Naive thymus-derived CD8-positive, alpha-beta T cell (primary cell): ENCODE data around the gene GGA1. TPM values are rescaled to one million over a fixed set of nuclear protein-coding genes. Genes with fewer than 3 reads are reported as not detected.

ENCODE experiments used
- ATAC-seq, 2 donors: fragments of 150-1000 bp; cut with Tn5 transposase in 1 of 2; sonication (Bioruptor Pico), chemical (Tn5 transposase) in 1 of 2; 1 replicate in 1 of 2; 2 replicates in 1 of 2; pipeline ENCODE4 v1.10.0; 2021; ENCODE audit warnings: mild to moderate bottlenecking in 2 of 2, moderate library complexity in 2 of 2
- POLR2A ChIA-PET: fragments of 350-600 bp; sonication (Branson Sonifier 250); formaldehyde crosslinking; loops from one replicate; lab custom pipeline; 2021; ENCODE audit warnings: antibody characterized with exemption; lab: Charles Lee
- DNase-seq, 10 donors: peaks; one replicate each; pipeline versions ENCODE4 v3.0.0 to v3.0.0-alpha.2; 2020 to 2022
- H3K27ac Mint-ChIP-seq, 10 donors: one replicate each; pipeline ENCODE4 v1.8.0; 2020 to 2022; ENCODE audit warnings: mild to moderate bottlenecking in 10 of 10, mixed read lengths in 10 of 10, moderate library complexity in 4 of 10, inconsistent platforms in 1 of 10
- H3K27me3 Mint-ChIP-seq, 5 donors: one replicate each; pipeline ENCODE4 v1.8.0; 2021 to 2022; ENCODE audit warnings: mixed read lengths in 5 of 5
- H3K36me3 Mint-ChIP-seq, 3 donors: one replicate each; pipeline ENCODE4 v1.8.0; 2020 to 2022; ENCODE audit warnings: mixed read lengths in 3 of 3, mild to moderate bottlenecking in 2 of 3, inconsistent platforms in 1 of 3
- H3K4me1 Mint-ChIP-seq, 4 donors: one replicate each; pipeline ENCODE4 v1.8.0; 2021 to 2022; ENCODE audit warnings: mixed read lengths in 4 of 4
- H3K4me3 Mint-ChIP-seq, 10 donors: one replicate each; pipeline ENCODE4 v1.8.0; 2020 to 2022; ENCODE audit warnings: mild to moderate bottlenecking in 10 of 10, mixed read lengths in 10 of 10, moderate library complexity in 6 of 10, inconsistent platforms in 1 of 10
- H3K9me3 Mint-ChIP-seq, 9 donors: one replicate each; pipeline ENCODE4 v1.8.0; 2020 to 2022; ENCODE audit warnings: mixed read lengths in 9 of 9, mild to moderate bottlenecking in 3 of 9, inconsistent platforms in 1 of 9, moderate library complexity in 1 of 9
- polyA plus RNA-seq, 3 donors: library from polyadenylated mRNA; unstranded; fragments of 300-500 nt; fragmentation: Illumina TruSeq; gene quantifications; one replicate each; pipeline ENCODE4 v1.2.3, GENCODE V29; 2021
- total RNA-seq, 8 experiments: library from RNA in 2 of 8; stranded (reverse) in 2 of 8; gene quantifications; one replicate each; pipeline ENCODE4 v1.2.3 and lab custom pipeline; 2021 to 2026

Gene GGA1
- total and polyA plus RNA-seq, 5 experiments from 2014 or later: 20.3 to 110 (median 24.5) TPM

GRCh38 chr22:37633625-37634416 is 25.2 kb downstream of the GGA1 start:
- POLR2A ChIA-PET: interaction anchor here (0.8 to 66.7 kb wide), 4 partner anchors 0 to 272 kb away, joined by 3 to 2283 read pairs (median 1146); partner anchors contain the start of genes ANKRD54, GGA1, LGALS1 and MICALL1
- Mint-ChIP-seq H3K4me3 (peak overlapping the region; percentile 70 to 89 (median 80)), H3K4me1 (peaks cover 37 to 86% (median 80%) of the 10 kb centered on the region in 4 donors), H3K27ac (peak overlapping the region; percentile 91 to 97 (median 96)), H3K36me3 (no peaks in the 10 kb centered on the region), H3K9me3 (no peaks in the 10 kb centered on the region), H3K27me3 (no peaks in the 10 kb centered on the region)
- DNase-seq: peak in 9 of 10 donors; percentile 26 to 74 (median 54)
- ATAC-seq: peak; percentile 68 to 72

- H3K4me3 Mint-ChIP-seq: peak overlapping the region; percentile 69 to 82 (median 80)
- POLR2A ChIA-PET: interaction anchor here (64.1 to 66.7 kb wide), 2 partner anchors 1 to 29 kb away, joined by 2283 read pairs; partner anchors contain the start of genes GGA1, LGALS1, NOL12 and PDXP
- H3K9me3 Mint-ChIP-seq: no peaks in the 10 kb centered on the region
- peak overlapping the region; percentile 91 to 97 (median 94) for H3K27ac Mint-ChIP-seq
- ATAC-seq (no peak), DNase-seq (no peak)
- H3K4me1 Mint-ChIP-seq: peaks cover 33 to 81% (median 76%) of the 10 kb centered on the region in 4 donors
- H3K36me3 Mint-ChIP-seq: no peaks in the 10 kb centered on the region
- H3K27me3 Mint-ChIP-seq: no peaks in the 10 kb centered on the region
Measured at GRCh38 chr22:37634417-37634924, 25.8 kb downstream of the GGA1 start.

- ATAC-seq (no peak), DNase-seq (no peak)
- Mint-ChIP-seq H3K4me1 (peaks cover 33 to 81% (median 73%) of the 10 kb centered on the region in 4 donors), H3K4me3 (peak overlapping the region in 6 of 10 donors; percentile 24 to 82 (median 80)), H3K9me3 (no peaks in the 10 kb centered on the region), H3K36me3 (peaks cover 0 to under 1% (median 0%) of the 10 kb centered on the region in 3 donors), H3K27me3 (no peaks in the 10 kb centered on the region), H3K27ac (peak overlapping the region; percentile 59 to 97 (median 94))
- POLR2A ChIA-PET: interaction anchor here (64.1 to 66.7 kb wide), 2 partner anchors 2 to 28 kb away, joined by 2283 read pairs; partner anchors contain the start of genes GGA1, LGALS1, NOL12 and PDXP
Measured at GRCh38 chr22:37635157-37635556, 26.5 kb downstream of the GGA1 start.

GRCh38 chr22:37636186-37636948 is 27.7 kb downstream of the GGA1 start:
- DNase-seq (peak in 1 of 10 donors; percentile 11), ATAC-seq (no peak)
- H3K36me3 Mint-ChIP-seq: peaks cover 0 to 6% (median 0%) of the 10 kb centered on the region in 3 donors
- POLR2A ChIA-PET: interaction anchor here (0.5 to 66.7 kb wide), 5 partner anchors 3 to 563 kb away, joined by 3 to 2283 read pairs (median 6); partner anchors contain the start of genes GGA1, LGALS1, NOL12 and PDXP
- no peaks in the 10 kb centered on the region for H3K9me3 Mint-ChIP-seq
- peaks cover 34 to 80% (median 72%) of the 10 kb centered on the region in 4 donors for H3K4me1 Mint-ChIP-seq
- H3K27me3 Mint-ChIP-seq: no peaks in the 10 kb centered on the region
- peak overlapping the region; percentile 20 to 98 (median 50) for H3K4me3 Mint-ChIP-seq
- peak overlapping the region; percentile 87 to 97 (median 93) for H3K27ac Mint-ChIP-seq

GRCh38 chr22:37636949-37637273 is 28.3 kb downstream of the GGA1 start:
- peak overlapping the region in 9 of 10 donors; percentile 7 to 98 (median 51) for H3K4me3 Mint-ChIP-seq
- DNase-seq (no peak), ATAC-seq (no peak)
- peaks cover 0 to 11% (median 0%) of the 10 kb centered on the region in 3 donors for H3K36me3 Mint-ChIP-seq
- peaks cover 31 to 80% (median 72%) of the 10 kb centered on the region in 4 donors for H3K4me1 Mint-ChIP-seq
- H3K27ac Mint-ChIP-seq: peak overlapping the region; percentile 76 to 97 (median 93)
- H3K27me3 Mint-ChIP-seq: no peaks in the 10 kb centered on the region
- POLR2A ChIA-PET: interaction anchor here (0.5 to 66.7 kb wide), 5 partner anchors 3 to 562 kb away, joined by 3 to 2283 read pairs (median 6); partner anchors contain the start of genes GGA1, LGALS1, NOL12 and PDXP
- H3K9me3 Mint-ChIP-seq: no peaks in the 10 kb centered on the region

GRCh38 chr22:37638391-37639069 is 29.9 kb downstream of the GGA1 start:
- POLR2A ChIA-PET: interaction anchor here (0.8 to 66.7 kb wide), 3 partner anchors 5 to 181 kb away, joined by 3 to 2283 read pairs (median 2283); partner anchors contain the start of genes GGA1, LGALS1, NOL12 and PDXP
- H3K4me1 Mint-ChIP-seq: peaks cover 31 to 82% (median 73%) of the 10 kb centered on the region in 4 donors

GRCh38 chr22:37639070-37639760 is 30.6 kb downstream of the GGA1 start, which contains the start of gene SH3BP1:
Gene SH3BP1 (plus strand): TSS chr22:37639669. CDS start chr22:37639788, 119 bp downstream.
- peaks cover 29 to 79% (median 72%) of the 10 kb centered on the region in 4 donors for H3K4me1 Mint-ChIP-seq
- H3K4me3 Mint-ChIP-seq: peak within 1 kb of the TSS; percentile 87 to 100 (median 98)
- POLR2A ChIA-PET: interaction anchor here (64.1 to 66.7 kb wide), 2 partner anchors 6 to 24 kb away, joined by 2283 read pairs; partner anchors contain the start of genes GGA1, LGALS1, NOL12 and PDXP
- peaks cover 0 to 33% (median 5%) of the 10 kb centered on the region in 3 donors for H3K36me3 Mint-ChIP-seq
- H3K9me3 Mint-ChIP-seq: no peaks in the 10 kb centered on the region
- no peaks in the 10 kb centered on the region for H3K27me3 Mint-ChIP-seq
- DNase-seq: peak in 7 of 10 donors; percentile 25 to 57 (median 54)
- peak; percentile 42 to 58 for ATAC-seq
- H3K27ac Mint-ChIP-seq: peak within 1 kb of the TSS; percentile 93 to 97 (median 95)

More at GRCh38 chr22:37638391-37639069, 29.9 kb downstream of the GGA1 start:
- no peaks in the 10 kb centered on the region for H3K27me3 Mint-ChIP-seq
- no peaks in the 10 kb centered on the region for H3K9me3 Mint-ChIP-seq
- DNase-seq: peak in 4 of 10 donors; percentile 9 to 51 (median 36)
- peak overlapping the region; percentile 87 to 100 (median 98) for H3K4me3 Mint-ChIP-seq
- ATAC-seq: peak; percentile 22 to 29
- H3K27ac Mint-ChIP-seq: peak overlapping the region; percentile 71 to 97 (median 93)
- H3K36me3 Mint-ChIP-seq: peaks cover 0 to 26% (median 4%) of the 10 kb centered on the region in 3 donors

GRCh38 chr22:37639771-37640590 is 31.3 kb downstream of the GGA1 start:
- peak; percentile 18 to 24 for ATAC-seq
- peak in 2 of 10 donors; percentile 25 to 40 for DNase-seq
- no peaks in the 10 kb centered on the region for H3K27me3 Mint-ChIP-seq
- peak overlapping the region; percentile 88 to 97 (median 94) for H3K27ac Mint-ChIP-seq
- H3K36me3 Mint-ChIP-seq: peaks cover 0 to 41% (median 6%) of the 10 kb centered on the region in 3 donors
- H3K4me1 Mint-ChIP-seq: peaks cover 25 to 73% (median 70%) of the 10 kb centered on the region in 4 donors
- POLR2A ChIA-PET: interaction anchor here (1.0 to 66.7 kb wide), 3 partner anchors 7 to 154 kb away, joined by 3 to 2283 read pairs (median 2283); partner anchors contain the start of genes GGA1, LGALS1, MFNG and NOL12
- peak overlapping the region; percentile 87 to 100 (median 98) for H3K4me3 Mint-ChIP-seq
- no peaks in the 10 kb centered on the region for H3K9me3 Mint-ChIP-seq

- Mint-ChIP-seq H3K9me3 (no peaks in the 10 kb centered on the region), H3K4me3 (peak overlapping the region; percentile 87 to 100 (median 98)), H3K27ac (peak overlapping the region; percentile 88 to 97 (median 94)), H3K27me3 (no peaks in the 10 kb centered on the region), H3K4me1 (peaks cover 26 to 74% (median 69%) of the 10 kb centered on the region in 4 donors), H3K36me3 (peaks cover 0 to 50% (median 6%) of the 10 kb centered on the region in 3 donors)
- ATAC-seq (peak; percentile 27 to 42), DNase-seq (peak in 3 of 10 donors; percentile 33 to 47 (median 40))
- POLR2A ChIA-PET: interaction anchor here (0.6 to 66.7 kb wide), 4 partner anchors 7 to 1103 kb away, joined by 3 to 2283 read pairs (median 1144); partner anchors contain the start of genes GGA1, LGALS1, MFNG and NOL12
Measured at GRCh38 chr22:37640591-37641560, 32.2 kb downstream of the GGA1 start.
